Activated CD8-positive, alpha-beta memory T cell treated with anti-CD3 and anti-CD28 coated beads, Interleukin-2, amount 50 U/mL, for 24 hours (primary cell): ENCODE measurements around the gene UQCRC1.
"Not testable (repeated sequence)": the region's sequence is repeated elsewhere in the genome, so short reads cannot be mapped to it uniquely, and the experiment has no call there.

Experiments
- DNase-seq: peaks from one replicate; pipeline ENCODE4 v3.0.0-alpha.2; 2020; ENCODE audit errors: extremely low read depth

UQCRC1 gene

DNA sequence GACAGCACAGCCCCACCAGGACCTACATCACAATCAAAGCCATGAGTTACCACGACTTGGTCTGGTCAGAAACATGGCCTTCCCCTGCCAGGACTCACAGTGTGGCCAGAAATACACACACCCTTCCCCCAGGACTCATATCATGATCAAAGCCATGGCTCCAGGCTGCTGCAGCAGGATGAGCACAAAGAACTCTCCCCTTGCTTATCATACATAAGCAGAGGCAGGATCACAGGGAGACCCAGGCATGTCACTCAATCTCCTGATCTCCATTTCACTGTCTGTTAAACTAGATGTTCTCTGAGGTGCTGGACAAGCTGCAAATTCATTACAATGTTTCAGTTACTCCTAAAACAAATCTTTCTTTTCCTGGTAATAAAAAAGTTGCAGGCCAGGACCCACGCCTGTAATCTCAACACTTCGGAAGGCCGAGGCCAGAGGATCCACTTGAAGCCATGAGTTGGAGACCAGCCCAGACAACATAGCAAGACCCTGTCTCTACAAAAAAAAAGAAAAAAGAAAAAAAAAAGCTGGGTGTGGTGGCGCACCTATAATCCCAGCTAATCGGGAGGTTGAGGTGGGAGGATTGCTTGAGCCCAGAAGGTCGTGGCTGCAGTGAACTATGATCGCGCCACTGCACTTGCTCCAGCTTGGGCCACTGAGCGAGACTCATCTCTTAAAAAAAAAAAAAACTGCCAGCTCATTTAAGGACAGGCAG, 54.1 kb downstream of the UQCRC1 start:
- no peak for DNase-seq

DNA sequence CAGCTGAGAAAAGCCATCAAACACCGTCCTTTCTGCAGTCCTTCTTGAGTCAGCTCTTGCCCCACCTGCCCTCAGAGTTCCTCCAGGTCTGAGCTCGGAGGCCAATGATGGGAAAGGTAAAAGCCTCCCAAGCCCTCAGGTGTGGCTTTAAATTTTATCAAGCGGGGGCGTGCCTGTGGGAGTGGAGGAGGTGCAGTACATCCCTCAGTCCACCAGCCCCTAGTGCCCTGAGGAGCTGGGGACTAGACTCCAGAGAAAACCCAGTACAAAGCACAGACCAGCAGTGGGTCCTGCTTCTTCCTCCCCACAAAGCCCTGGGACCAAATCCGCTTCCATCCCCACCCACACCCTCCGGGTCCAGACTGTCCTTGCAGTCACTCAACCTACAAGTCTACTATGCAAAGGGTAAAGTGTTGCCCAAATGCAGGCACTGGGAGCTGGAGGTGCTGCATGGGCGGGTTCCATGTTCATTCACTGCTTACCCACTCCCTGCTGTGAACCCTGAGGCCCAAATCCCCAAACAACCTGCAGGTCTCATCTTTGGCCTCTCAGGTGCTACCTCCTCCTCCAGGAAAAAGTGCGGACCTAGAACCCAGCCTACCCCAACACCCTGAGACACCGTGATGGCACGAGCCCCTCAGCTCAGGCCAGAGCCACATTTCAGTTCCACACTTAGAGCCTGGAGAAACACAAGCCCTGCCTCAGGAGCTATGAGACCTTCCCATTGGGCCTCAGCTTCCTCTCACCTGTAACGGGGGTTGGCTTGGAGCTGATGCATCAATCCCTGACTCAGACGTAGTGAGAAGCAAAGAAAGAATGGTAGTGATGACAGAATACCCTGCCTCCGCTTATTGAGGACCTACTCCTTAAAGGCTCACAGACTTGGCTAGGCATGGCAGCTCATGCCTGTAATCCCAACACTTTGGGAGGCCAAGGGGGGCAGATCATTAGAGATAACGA, 55.3 kb downstream of the UQCRC1 start:
- no peak for DNase-seq

DNA sequence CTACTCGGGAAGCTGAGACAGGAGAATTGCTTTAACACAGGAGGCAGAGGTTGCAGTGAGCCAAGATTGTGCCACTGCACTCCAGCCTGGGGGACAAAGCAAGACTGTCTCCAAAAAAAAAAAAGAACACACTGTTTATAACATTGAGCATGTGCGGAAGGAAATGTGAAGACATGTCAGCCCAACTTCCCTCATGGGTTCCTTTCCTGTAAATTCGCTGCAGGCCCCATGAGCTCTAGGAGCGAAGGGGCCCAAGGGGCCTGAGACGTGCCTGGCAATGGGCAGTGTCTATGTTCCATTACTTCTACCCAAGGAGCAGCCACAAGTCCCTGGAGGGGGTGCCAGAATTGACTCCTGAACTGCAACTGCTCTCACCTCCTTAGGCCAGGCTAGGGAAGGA, 56.1 kb downstream of the UQCRC1 start:
- DNase-seq: no peak

DNA sequence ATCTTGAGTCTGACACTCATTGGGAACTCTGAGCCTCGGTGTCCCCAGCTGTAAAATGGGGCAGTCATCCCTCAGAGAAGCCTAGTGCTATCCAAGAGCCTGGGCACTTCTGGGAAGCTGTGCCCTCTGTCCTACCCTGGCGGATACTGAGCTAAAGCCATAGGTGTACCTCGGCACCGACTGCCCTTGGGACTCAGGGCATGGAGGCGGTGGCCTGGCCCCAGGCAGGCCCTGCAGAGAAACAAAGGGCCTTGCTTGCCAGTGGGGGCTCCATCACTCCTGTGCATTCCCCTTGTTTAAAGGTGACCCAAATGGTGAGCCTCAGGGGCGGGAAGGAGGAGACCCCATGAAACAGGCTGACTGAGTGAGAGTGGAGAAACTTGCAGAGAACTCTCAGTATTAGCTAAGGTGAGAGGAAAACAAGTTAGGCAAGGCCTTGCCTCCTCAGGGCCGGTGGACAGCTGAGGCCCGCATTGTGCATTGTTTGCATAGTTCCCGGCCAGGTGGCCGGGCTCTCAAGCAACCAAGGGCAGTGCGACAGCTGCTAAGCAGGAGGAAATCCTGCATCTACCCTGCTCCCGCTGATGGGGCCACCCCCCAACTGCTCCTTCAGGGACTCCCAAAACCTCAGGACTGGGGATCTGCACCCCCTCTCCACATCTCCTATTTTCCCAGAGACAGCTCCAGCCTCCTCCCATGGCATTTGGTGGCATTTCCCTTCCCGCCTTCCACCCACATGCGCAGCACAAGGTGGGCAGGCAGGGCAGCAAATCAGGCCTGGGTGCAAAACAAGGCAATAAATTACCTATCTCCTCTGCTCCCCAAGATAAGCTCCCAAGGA, 57.1 kb downstream of the UQCRC1 start:
- DNase-seq: no peak

DNA sequence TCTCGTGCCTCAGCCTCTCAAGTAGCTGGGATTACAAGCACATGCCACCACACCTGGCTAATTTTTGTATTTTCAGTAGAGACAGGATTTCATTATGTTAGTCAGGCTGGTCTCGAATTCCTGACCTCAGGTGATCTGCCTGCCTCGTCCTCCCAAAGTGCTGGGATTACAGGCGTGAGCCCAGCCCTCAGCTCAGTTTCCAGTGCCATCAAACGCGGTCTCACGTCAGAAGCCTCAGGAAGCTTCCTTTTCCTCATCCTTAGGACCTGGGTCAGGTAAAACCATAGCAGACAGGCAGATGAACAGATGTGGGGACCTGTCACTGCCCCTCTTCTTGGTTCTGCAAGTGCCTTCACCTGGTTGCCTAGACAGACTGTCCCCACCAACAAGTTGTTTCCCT, 57.8 kb downstream of the UQCRC1 start:
- not testable (repeated sequence) for DNase-seq
